GM04504 (cell line): ENCODE data around the gene BRSK1.
"Not testable (repeated sequence)": the region's sequence is repeated elsewhere in the genome, so short reads cannot be mapped to it uniquely, and the experiment has no call there.

Source experiments
- DNase-seq: peaks from one replicate; pipeline ENCODE4 v3.0.0-alpha.2; 2012; ENCODE audit warnings: low read depth

Gene BRSK1

GRCh38 chr19:55304279-55304978 lies 20.6 kb downstream of the BRSK1 start:
- DNase-seq: no peak

DNA sequence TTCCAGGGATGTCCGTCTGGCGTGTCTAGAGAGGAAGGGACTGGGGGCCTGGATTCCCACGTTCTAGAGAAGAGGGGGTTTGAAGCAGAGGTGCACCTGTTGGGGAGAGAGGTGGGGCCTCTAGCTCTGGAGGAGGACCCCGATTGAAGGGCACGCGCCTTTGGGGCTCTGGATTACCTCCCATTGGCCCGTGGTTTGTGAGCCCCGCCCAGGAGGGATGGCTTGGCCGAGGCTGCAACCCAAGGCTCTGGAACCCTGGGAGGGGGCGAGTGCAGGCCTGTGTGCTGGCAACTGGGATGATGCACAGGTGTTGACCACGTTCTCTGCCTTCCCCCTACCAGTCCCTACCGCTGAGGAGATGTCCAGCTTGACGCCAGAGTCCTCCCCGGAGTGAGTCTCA lies 21.2 kb downstream of the BRSK1 start:
- DNase-seq: no peak

DNA sequence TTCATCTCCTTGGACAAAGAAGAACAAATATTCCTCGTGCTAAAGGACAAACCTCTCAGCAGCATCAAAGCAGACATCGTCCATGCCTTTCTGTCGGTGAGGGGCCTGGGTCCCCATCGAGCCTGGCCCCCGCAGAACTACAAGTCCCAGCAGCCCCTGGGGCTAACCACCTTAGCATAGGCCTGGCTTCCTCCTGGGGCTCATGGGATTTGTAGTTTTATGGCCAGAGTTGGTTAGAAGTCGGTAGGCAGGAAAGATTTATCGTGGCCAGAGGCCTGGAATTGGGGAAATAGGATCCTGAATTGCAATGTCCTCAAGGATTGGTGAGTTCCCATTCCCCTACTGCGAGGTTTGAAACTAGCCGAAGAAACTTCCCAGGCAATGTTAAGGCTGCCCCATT lies 21.7 kb downstream of the BRSK1 start:
- no peak for DNase-seq

- no peak for DNase-seq
These were observed 22.3 kb downstream of the BRSK1 start for GRCh38 chr19:55305983-55306562.

- DNase-seq: no peak
These were observed 22.9 kb downstream of the BRSK1 start for GRCh38 chr19:55306712-55307111.

- DNase-seq: no peak
These were observed 24.5 kb downstream of the BRSK1 start for GRCh38 chr19:55308281-55308680.

GRCh38 chr19:55309448-55309847 lies 25.7 kb downstream of the BRSK1 start:
- DNase-seq: no peak

GRCh38 chr19:55310498-55310897 lies 26.7 kb downstream of the BRSK1 start:
- no peak for DNase-seq

- DNase-seq: no peak
These were observed 27.6 kb downstream of the BRSK1 start for GRCh38 chr19:55311397-55311796.

- no peak for DNase-seq
These were observed 28.0 kb downstream of the BRSK1 start for GRCh38 chr19:55311797-55312196.

DNA sequence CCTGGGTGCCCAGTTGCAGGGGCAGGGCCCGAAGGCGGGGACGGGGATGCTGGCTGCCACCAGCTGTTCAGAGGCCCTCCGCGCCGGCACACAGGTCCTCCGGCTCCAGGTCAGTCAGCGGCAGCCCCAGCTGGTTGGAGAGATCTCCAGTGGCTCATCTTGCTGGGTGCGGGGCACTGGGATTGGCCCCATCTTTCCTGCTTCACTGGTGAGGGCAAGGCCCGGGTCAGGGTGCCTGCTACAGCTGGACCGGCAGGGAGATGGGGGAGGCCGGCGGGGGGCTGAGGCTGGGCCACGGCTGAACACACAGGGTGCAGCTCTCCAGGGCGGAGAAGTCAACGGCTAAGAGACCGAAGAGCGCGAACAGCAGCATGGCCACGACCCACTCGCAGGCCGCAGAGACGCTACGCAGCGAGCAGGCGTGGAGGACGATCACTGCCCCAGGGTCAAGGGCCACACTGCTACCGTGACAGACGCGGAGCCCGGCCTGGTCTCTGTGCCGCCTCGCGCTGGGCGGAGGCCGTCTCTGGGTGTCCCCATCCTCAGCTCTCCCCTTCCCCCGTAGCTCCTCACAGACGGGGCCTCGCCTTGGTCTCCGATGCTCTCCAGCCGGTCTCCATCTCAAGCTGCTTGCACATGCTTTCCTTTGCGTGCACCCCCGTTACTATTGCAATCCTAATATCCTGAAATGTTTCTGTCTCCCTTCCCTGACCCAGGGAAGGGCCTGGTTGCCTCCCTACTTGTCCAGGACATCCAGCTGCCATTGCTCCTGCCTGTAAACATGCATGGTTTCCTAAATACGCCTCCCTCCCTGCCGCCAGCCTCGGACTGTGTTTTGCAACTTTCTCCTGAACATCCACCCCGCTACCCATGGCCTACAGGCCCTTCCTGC lies 29.1 kb downstream of the BRSK1 start:
- DNase-seq: no peak

GRCh38 chr19:55314396-55314795 lies 30.6 kb downstream of the BRSK1 start:
- DNase-seq: no peak

- DNase-seq: no peak
These were observed 32.2 kb downstream of the BRSK1 start for GRCh38 chr19:55315956-55316525.

DNA sequence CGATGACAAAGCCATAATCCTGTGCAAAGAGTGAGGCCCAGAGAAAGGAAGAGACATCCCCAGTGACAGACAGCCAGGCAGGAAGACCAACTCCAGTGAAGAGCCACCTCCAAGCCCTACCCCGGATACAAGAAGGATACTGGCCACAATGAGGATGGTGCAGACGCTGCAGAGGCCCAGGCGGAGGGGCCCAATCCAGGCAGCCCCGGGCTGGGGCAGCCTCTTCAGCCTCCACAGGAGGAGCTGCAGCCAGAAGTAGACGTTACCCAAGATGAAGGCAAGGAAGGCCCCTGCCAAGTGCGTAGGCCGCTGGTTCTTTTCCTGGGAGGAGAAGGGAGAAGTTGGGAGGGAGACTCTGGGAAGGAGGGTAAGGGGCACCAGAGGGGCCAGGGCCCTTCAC lies 32.8 kb downstream of the BRSK1 start:
- DNase-seq: no peak

- DNase-seq: no peak
These were observed 36.0 kb downstream of the BRSK1 start for GRCh38 chr19:55319785-55320184.

DNA sequence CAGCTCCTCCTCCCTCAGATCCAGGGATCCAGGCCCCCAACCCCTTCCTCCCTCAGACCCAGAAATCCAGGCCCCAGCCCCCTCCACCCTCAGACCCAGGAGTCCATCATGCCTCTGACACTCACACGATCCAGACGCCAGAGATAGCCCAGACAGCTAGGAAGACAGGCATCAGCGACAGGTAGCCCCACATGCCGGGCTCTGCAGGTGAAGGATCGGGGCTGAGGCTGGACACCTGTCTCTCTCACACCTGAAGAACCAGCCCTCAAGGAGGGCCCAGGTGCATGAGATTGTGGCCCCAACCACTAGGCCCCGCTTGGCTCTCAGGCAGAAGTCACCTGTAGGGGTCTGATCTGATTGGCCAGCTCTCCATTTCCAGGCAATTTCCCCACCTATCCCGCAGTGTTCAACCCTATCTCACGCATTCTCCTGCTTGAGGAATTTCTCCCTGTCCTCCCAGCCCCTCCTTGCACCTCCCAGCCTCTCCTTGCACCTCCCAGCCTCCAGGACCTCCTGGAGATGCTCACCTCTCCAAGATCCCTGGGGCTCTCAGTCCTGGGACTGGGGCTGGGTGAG lies 37.1 kb downstream of the BRSK1 start:
- DNase-seq: no peak

- DNase-seq: no peak
These were observed 37.8 kb downstream of the BRSK1 start for GRCh38 chr19:55321466-55322137.

DNA sequence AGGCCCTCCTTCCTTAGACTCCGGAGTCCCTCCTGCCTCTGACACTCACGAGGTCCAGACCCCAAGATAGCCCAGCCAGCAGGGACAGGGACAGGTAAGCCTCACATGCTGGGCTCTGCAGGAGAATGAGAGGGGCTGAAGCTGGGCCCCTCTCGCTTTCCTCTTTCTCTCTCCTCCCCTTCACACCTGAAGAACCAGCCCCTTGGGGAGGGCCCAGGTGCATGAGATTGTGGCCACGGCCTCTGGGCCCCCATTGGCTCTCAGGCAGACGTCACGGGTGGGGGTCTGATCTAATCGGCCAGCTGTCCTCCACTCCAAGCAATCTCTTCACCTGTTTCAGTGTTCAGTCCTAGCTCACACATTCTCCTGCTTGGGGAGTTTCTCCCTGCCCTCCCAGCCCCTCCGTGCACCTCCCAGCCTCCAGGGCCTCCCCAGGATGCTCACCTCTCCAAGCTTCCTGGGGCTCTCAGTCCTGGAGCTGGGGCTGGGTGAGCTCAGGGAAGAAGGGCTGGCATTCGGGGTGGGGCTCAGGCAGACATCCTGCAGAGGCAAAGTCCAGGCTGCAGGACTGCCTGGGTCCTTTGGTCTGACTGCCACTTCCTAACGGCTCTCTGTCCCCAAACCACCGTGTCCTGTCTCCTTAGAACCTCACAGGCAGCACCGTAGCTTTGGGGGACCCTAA lies 38.5 kb downstream of the BRSK1 start:
- DNase-seq: no peak

DNA sequence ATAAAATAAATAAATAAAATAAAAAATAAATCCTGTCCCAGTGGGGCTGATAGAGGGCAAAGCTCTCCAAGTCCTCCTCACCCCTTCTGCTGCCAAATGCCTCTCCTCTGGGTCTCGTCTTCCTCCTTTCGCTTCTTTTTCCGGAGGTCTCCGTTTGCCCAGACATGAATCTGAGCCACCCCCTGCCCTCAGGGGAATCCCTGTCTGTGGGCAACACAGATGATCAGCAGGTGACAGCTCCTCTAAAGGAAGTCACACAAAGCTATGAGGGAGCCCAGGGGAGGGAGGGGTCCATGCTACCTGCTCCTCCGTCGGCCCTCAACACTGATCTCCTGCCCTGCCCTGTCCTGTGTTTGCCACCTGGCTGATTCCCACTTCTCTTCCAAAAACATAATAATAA lies 40.9 kb downstream of the BRSK1 start:
- no peak for DNase-seq

DNA sequence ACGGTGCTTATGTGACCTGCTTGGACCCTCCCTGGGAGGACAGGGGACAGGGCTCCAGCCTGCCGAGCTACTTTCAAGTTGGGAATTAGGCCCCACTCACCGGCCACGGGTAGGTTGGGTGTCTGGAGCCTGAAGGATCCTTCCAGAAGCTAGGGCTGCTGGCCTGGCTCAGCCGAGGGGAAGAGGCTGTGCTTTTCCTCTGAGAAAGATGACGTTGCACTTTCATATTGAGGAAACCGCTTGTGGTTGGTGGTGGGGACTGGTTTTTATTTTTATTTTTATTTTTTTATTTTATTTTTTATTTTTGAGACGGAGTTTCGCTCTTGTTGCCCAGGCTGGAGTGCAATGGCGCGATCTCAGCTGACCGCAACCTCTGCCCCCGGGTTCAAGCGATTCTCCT lies 41.4 kb downstream of the BRSK1 start, which contains the start of gene TMEM150B:
TSS of gene TMEM150B (minus strand) at position 170 of the 400 bp plus-strand sequence. CDS start 4,305 bp downstream, outside the sequence.
- no peak for DNase-seq

GRCh38 chr19:55328774-55329318 lies 45.0 kb downstream of the BRSK1 start:
- not testable (repeated sequence) for DNase-seq
